Mesenchymal stem cell (in vitro differentiated cells and primary cell): ENCODE measurements around the gene SLC25A23.

Experiments
- DNase-seq: peaks from one replicate; pipeline ENCODE4 v3.0.0-alpha.2; 2013
- H2AFZ ChIP-seq: one replicate; pipeline ENCODE4 v1.6.1; 2013; ENCODE audit warnings: low read depth, mild to moderate bottlenecking, control low read depth, inconsistent platforms, low read length, moderate library complexity
- H2AK5ac ChIP-seq: 2 replicates; pipeline ENCODE4 v1.6.1; 2013; ENCODE audit warnings: low read length, moderate library complexity, mild to moderate bottlenecking, inconsistent platforms; ENCODE audit not compliant: severe bottlenecking
- H2BK120ac ChIP-seq: one replicate; pipeline ENCODE4 v1.6.1; 2013; ENCODE audit warnings: low read depth, mild to moderate bottlenecking, inconsistent platforms, low read length, moderate library complexity
- H2BK12ac ChIP-seq, 2 experiments: one replicate each; pipeline ENCODE4 v1.6.1; 2013; ENCODE audit warnings: inconsistent platforms in 2 of 2, low read length in 2 of 2, mild to moderate bottlenecking in 2 of 2, moderate library complexity in 2 of 2, control low read depth in 1 of 2
- H2BK15ac ChIP-seq: one replicate; pipeline ENCODE4 v1.6.1; 2013; ENCODE audit warnings: mild to moderate bottlenecking, low read depth, inconsistent platforms; ENCODE audit not compliant: poor library complexity, severe bottlenecking
- H2BK5ac ChIP-seq: 2 replicates; pipeline ENCODE4 v1.6.1; 2013; ENCODE audit warnings: low read depth, mild to moderate bottlenecking, low read length, control low read depth, inconsistent platforms; ENCODE audit not compliant: poor library complexity, severe bottlenecking
- H3K14ac ChIP-seq, 2 experiments: one replicate each; pipeline ENCODE4 v1.6.1; 2013; ENCODE audit warnings: inconsistent platforms in 2 of 2, low read length in 2 of 2, control low read depth in 1 of 2, mild to moderate bottlenecking in 1 of 2, moderate library complexity in 1 of 2
- H3K18ac ChIP-seq, 2 experiments: one replicate each; pipeline ENCODE4 v1.6.1; 2013; ENCODE audit warnings: inconsistent platforms in 2 of 2, low read length in 2 of 2, control low read depth in 1 of 2, low read depth in 1 of 2, mild to moderate bottlenecking in 1 of 2
- H3K23ac ChIP-seq, 2 experiments: one replicate each; pipeline ENCODE4 v1.6.1; 2013; ENCODE audit warnings: inconsistent platforms in 2 of 2, low read length in 2 of 2, mild to moderate bottlenecking in 2 of 2, moderate library complexity in 2 of 2, control low read depth in 1 of 2
- H3K27ac ChIP-seq: 2 replicates; pipeline ENCODE4 v1.5.1; 2013; ENCODE audit warnings: mild to moderate bottlenecking, moderate library complexity, low read length, control low read depth, inconsistent platforms; ENCODE audit not compliant: poor library complexity, severe bottlenecking
- H3K27me3 ChIP-seq, 2 experiments: 2 replicates each; pipeline versions ENCODE4 v1.6.1 to v1.7.0; 2013; ENCODE audit warnings: low read length in 2 of 2, mild to moderate bottlenecking in 2 of 2, moderate library complexity in 2 of 2, control low read depth in 1 of 2, inconsistent platforms in 1 of 2; ENCODE audit not compliant: control insufficient read depth in 1 of 2, insufficient read depth in 1 of 2
- H3K36me3 ChIP-seq, 2 experiments: 2 replicates each; pipeline versions ENCODE4 v1.6.1 to v1.7.0; 2013; ENCODE audit warnings: low read length in 2 of 2, control low read depth in 1 of 2, inconsistent platforms in 1 of 2, low read depth in 1 of 2, mild to moderate bottlenecking in 1 of 2; ENCODE audit not compliant: insufficient read depth in 2 of 2, control insufficient read depth in 1 of 2
- H3K4ac ChIP-seq, 2 experiments: one replicate each; pipeline ENCODE4 v1.6.1; 2013; ENCODE audit warnings: inconsistent platforms in 2 of 2, low read length in 2 of 2, mild to moderate bottlenecking in 2 of 2, moderate library complexity in 2 of 2, control low read depth in 1 of 2, low read depth in 1 of 2
- H3K4me1 ChIP-seq: 2 replicates; pipeline ENCODE4 v1.6.1; 2013; ENCODE audit warnings: low read depth, low read length, control low read depth; ENCODE audit not compliant: control insufficient read depth, insufficient read depth
- H3K4me2 ChIP-seq: 2 replicates; pipeline ENCODE4 v1.6.1; 2013; ENCODE audit warnings: low read length, mild to moderate bottlenecking, inconsistent platforms; ENCODE audit not compliant: poor library complexity, severe bottlenecking
- H3K4me3 ChIP-seq, 2 experiments: 2 replicates each; pipeline versions ENCODE4 v1.5.1 to v1.7.0; 2013; ENCODE audit warnings: low read length in 2 of 2, mild to moderate bottlenecking in 2 of 2, control low read depth in 1 of 2, low read depth in 1 of 2; ENCODE audit not compliant: insufficient read depth in 1 of 2
- H3K79me1 ChIP-seq: replicated peaks from 2 replicates; pipeline ENCODE4 v1.6.1; 2013; ENCODE audit warnings: mild to moderate bottlenecking, control low read depth, low read length, inconsistent platforms; ENCODE audit not compliant: poor library complexity, severe bottlenecking
- H3K9ac ChIP-seq: 2 replicates; pipeline ENCODE4 v1.7.0; 2013; ENCODE audit warnings: mild to moderate bottlenecking, low read length, moderate library complexity
- H3K9me3 ChIP-seq: 2 replicates; pipeline ENCODE4 v1.7.0; 2013; ENCODE audit warnings: mild to moderate bottlenecking, low read length; ENCODE audit not compliant: control insufficient read depth
- H4K8ac ChIP-seq: one replicate; pipeline ENCODE4 v1.6.1; 2013; ENCODE audit warnings: inconsistent platforms, mild to moderate bottlenecking, low read length, moderate library complexity
- H4K91ac ChIP-seq: one replicate; pipeline ENCODE4 v1.6.1; 2013; ENCODE audit warnings: mild to moderate bottlenecking, low read length, inconsistent platforms
- WGBS: methylation state at CpG from one replicate; pipeline ENCODE4 v1.1.7; 2013; ENCODE audit warnings: mixed read lengths; 5-methylcytosine and 5-hydroxymethylcytosine counted together

Gene SLC25A23

DNA sequence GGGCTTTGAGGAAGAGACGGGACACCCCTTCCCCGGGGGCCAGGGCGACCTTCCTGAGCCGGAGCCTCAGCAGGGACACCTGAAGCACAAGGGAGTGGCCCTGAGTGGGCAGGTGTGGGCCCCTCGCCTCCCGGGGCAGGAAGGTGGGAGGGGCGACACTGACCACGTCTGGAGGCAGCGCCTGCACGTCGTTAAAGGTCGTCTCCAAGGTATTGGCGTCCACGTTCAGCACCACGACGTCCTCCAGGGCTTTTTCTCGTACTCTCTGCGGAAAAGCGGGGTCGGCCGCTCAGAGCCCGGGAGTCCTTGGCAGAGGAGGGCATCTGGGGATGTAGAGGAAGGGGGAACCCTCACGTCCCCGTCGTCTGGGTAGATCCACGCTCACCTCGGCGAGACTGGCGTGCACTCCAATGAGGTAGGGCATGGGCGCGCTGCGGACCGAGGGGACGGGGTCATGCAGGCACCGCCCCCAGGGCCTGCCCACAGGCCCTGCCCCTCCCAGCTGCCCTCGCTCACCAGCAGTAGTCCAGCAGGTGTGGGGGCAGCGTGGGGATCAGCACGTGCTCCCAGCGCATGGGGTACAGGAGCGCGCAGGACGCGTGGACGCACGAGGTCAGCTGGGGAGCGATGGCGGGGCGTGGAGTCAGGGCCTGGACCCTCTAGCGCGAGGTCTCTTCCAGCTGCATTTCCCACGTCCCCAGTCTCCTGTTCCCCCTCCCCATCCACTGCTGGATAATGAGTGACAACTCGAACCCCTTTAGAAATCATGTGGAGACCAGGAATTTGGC is 15.9 kb upstream of the SLC25A23 start:
- H2BK15ac ChIP-seq: no peak overlapping the region
- no peak overlapping the region for H3K4me3 ChIP-seq
- no peaks in the 10 kb centered on the region for H3K79me1 ChIP-seq
- H3K4ac ChIP-seq: no peak overlapping the region
- no peak for DNase-seq
- H3K9ac ChIP-seq: no peak overlapping the region
- H3K27ac ChIP-seq: no peak overlapping the region
- H3K9me3 ChIP-seq: no peaks in the 10 kb centered on the region
- no peak overlapping the region for H2BK120ac ChIP-seq
- no peak overlapping the region for H3K23ac ChIP-seq
- no peak overlapping the region for H2AFZ ChIP-seq
- no peaks in the 10 kb centered on the region for H3K36me3 ChIP-seq
- H4K91ac ChIP-seq: peak overlapping the region; percentile 35
- H3K14ac ChIP-seq: no peak overlapping the region
- no peak overlapping the region for H4K8ac ChIP-seq
- H2BK12ac ChIP-seq: no peak overlapping the region
- no peak overlapping the region for H3K18ac ChIP-seq
- no peak overlapping the region for H2AK5ac ChIP-seq
- peaks cover 19 to 59% of the 10 kb centered on the region in 2 experiments for H3K27me3 ChIP-seq
- WGBS: 8% methylated on average over 44 of the region's 52 CpGs
- peak overlapping the region; percentile 48 for H3K4me2 ChIP-seq
- H3K4me1 ChIP-seq: peaks cover 21% of the 10 kb centered on the region
- no peak overlapping the region for H2BK5ac ChIP-seq

DNA sequence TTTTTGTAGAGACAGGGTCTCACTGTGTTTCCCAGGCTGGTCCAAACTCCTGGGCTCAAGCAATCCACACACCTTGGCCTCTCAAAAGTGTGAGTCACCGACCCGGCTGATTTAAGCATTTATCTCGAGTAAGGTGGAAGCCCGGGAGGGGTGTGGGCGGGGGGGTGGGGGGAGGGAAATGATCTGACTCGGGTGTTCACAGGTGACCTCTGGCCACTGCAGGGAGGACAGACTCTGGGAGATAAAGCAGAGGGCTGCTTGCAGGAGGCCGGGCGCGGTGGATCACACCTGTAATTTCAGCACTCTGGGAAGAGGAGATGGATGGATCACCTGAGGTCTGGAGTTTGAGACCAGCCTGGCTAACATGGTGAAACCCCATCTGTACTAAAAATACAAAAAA is 14.1 kb upstream of the SLC25A23 start:
- Histone ChIP-seq H4K8ac (no peak overlapping the region), H2AK5ac (no peak overlapping the region), H2BK120ac (no peak overlapping the region), H2BK15ac (no peak overlapping the region), H2BK5ac (no peak overlapping the region), H3K4ac (no peak overlapping the region), H3K36me3 (peaks cover 0 to under 1% of the 10 kb centered on the region in 2 experiments), H2AFZ (no peak overlapping the region), H3K4me2 (no peak overlapping the region), H3K79me1 (no peaks in the 10 kb centered on the region), H3K23ac (no peak overlapping the region), H3K4me3 (no peak overlapping the region), H3K14ac (no peak overlapping the region), H3K9ac (no peak overlapping the region), H3K27ac (no peak overlapping the region), H3K9me3 (no peaks in the 10 kb centered on the region), H2BK12ac (no peak overlapping the region), H3K27me3 (peaks cover 19 to 50% of the 10 kb centered on the region in 2 experiments), H3K18ac (no peak overlapping the region), H3K4me1 (peaks cover 21% of the 10 kb centered on the region), H4K91ac (no peak overlapping the region)
- DNase-seq: no peak
- WGBS: 52% methylated on average over 6 of the region's 9 CpGs

DNA sequence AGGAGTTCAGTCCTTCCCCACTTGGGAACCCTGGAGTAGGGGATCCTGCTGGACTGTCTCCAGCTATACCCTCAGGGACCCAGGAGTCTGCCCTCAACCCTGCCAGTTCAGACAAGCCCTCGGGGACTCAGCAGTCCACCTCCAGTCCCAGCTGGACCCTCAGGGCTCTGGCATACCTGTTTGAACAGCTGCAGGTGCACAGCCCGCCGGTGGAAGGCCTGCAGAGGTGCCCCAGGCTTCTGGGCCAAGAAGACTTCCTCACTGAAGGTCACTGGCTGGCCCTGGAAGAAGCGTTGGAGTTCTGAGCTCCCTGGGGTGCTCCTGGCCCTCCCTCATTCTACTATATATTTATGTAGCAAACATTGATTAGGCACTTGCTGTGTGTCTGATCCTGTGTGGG is 13.1 kb upstream of the SLC25A23 start:
- H2BK5ac ChIP-seq: no peak overlapping the region
- 69% methylated on average over 4 of the region's 4 CpGs for WGBS
- no peak overlapping the region for H2AFZ ChIP-seq
- H3K18ac ChIP-seq: no peak overlapping the region
- H2BK12ac ChIP-seq: no peak overlapping the region
- no peak overlapping the region for H4K91ac ChIP-seq
- H3K23ac ChIP-seq: no peak overlapping the region
- no peak overlapping the region for H3K27ac ChIP-seq
- H2BK15ac ChIP-seq: no peak overlapping the region
- no peaks in the 10 kb centered on the region for H3K9me3 ChIP-seq
- no peak overlapping the region for H3K4me3 ChIP-seq
- H2AK5ac ChIP-seq: no peak overlapping the region
- peaks cover 20 to 59% of the 10 kb centered on the region in 2 experiments for H3K27me3 ChIP-seq
- H3K9ac ChIP-seq: no peak overlapping the region
- H2BK120ac ChIP-seq: no peak overlapping the region
- H3K4me2 ChIP-seq: no peak overlapping the region
- no peak overlapping the region for H3K14ac ChIP-seq
- DNase-seq: no peak
- H4K8ac ChIP-seq: no peak overlapping the region
- H3K4ac ChIP-seq: no peak overlapping the region
- H3K36me3 ChIP-seq: peaks cover 0 to 9% of the 10 kb centered on the region in 2 experiments
- H3K79me1 ChIP-seq: no peaks in the 10 kb centered on the region
- H3K4me1 ChIP-seq: peaks cover 21% of the 10 kb centered on the region

GRCh38 chr19:6471076-6471475 is 11.5 kb upstream of the SLC25A23 start:
- H3K4me3 ChIP-seq: no peak overlapping the region
- peaks cover 20 to 63% of the 10 kb centered on the region in 2 experiments for H3K27me3 ChIP-seq
- no peaks in the 10 kb centered on the region for H3K79me1 ChIP-seq
- H3K4me1 ChIP-seq: peaks cover 9% of the 10 kb centered on the region
- no peak overlapping the region for H3K27ac ChIP-seq
- H3K36me3 ChIP-seq: peaks cover 0 to 17% of the 10 kb centered on the region in 2 experiments
- H3K9ac ChIP-seq: no peak overlapping the region
- no peak overlapping the region for H2BK15ac ChIP-seq
- H4K91ac ChIP-seq: no peak overlapping the region
- H4K8ac ChIP-seq: no peak overlapping the region
- WGBS: 80% methylated on average over 13 of the region's 14 CpGs
- no peak overlapping the region for H3K4me2 ChIP-seq
- no peak overlapping the region for H3K4ac ChIP-seq
- H2BK5ac ChIP-seq: no peak overlapping the region
- H2BK12ac ChIP-seq: no peak overlapping the region
- no peak overlapping the region for H3K23ac ChIP-seq
- no peak overlapping the region for H2AK5ac ChIP-seq
- H3K14ac ChIP-seq: no peak overlapping the region
- no peaks in the 10 kb centered on the region for H3K9me3 ChIP-seq
- no peak overlapping the region for H2AFZ ChIP-seq
- H2BK120ac ChIP-seq: no peak overlapping the region
- no peak for DNase-seq
- no peak overlapping the region for H3K18ac ChIP-seq
